Suppressor macrophage treated with lipopolysaccharide for 1 hour (primary cell): Measurements from ENCODE around the gene TLE1.
"Not testable (repeated sequence)": the region's sequence is repeated elsewhere in the genome, so short reads cannot be mapped to it uniquely, and the experiment has no call there.

Experiments used
- DNase-seq, 3 donors: peaks; one replicate each; pipeline ENCODE4 v3.0.0-alpha.2; 2020 to 2022

TLE1 gene

GRCh38 chr9:81689343-81690175 lies at the start of gene TLE1:
Gene TLE1 (minus strand): TSS chr9:81689547. CDS start chr9:81688240, 1,307 bp downstream.
- DNase-seq = peak; percentile 98 to 99 (median 99)

DNA sequence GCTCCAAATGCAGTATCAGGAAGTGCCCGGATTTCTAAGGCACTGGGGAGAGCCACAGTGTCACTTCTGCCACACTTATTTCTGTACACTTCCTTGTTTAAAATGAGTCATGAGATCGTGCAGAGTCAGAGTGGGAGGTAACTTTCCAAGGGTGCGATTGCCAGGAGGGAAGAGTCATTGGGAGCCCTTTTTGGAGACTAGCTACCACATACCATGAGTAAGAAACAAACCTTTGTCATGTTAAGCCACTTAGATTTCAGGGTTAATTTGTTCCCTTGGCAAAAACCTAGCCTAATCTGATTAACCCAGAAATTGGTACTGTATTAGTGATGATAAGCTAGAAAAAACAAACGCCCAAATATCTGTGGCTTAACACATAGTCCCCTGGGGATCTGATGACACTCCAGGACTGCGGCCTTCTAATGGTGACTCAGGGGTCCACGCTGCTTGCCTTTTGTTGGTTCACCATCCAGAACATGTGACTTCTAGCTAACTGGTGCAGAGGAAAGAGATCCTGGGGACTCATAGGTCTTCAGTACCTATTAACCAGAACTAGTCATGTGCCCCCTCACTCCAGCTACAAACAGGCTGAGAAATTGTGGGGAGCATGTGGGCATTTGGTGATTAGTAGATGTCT lies 48.6 kb upstream of the TLE1 start:
- peak; percentile 84 to 93 (median 92) for DNase-seq

- not testable (repeated sequence) for DNase-seq
Observed at GRCh38 chr9:81730498-81730897, 41.2 kb upstream of the TLE1 start.

DNA sequence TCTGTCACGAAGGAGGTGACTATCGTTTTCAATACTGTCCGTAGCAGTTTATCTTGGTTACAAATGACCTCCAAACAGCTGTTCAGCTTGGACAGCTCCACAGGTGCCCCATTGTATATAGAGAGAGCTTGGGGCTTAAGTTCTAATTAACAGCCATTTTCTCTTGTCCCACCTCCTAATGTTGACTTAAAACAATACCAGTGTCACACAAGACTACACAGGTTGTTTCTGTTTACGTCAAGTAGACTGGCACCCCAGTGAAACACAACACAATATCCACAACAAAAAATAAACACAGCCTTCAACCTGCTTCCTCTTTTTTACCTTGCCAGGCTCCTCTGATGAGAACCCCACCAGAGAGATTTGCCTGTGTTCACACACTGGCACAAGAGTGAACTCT lies 39.8 kb upstream of the TLE1 start:
- no peak for DNase-seq

GRCh38 chr9:81724242-81724889 lies 35.0 kb upstream of the TLE1 start:
- DNase-seq = no peak

DNA sequence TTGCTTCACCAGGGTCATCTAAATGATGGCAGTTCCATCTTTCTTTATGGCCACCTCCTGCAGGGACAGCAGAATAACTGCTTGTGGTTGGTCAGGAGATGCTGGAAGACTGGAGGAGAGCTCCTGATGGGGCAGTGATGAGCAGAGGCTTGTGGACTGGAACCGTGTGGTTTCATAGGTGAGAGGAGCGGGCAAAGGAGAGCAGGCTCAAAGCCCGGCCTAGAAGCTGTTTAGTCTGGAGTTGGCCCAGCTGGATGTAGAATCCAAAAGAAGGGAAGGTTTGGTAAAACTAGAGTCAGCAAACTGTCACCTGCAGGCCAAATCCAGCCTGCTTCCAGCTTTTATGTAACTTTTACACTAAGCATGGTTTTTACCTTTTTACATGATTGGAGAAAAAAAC lies 32.9 kb upstream of the TLE1 start:
- DNase-seq = no peak

DNA sequence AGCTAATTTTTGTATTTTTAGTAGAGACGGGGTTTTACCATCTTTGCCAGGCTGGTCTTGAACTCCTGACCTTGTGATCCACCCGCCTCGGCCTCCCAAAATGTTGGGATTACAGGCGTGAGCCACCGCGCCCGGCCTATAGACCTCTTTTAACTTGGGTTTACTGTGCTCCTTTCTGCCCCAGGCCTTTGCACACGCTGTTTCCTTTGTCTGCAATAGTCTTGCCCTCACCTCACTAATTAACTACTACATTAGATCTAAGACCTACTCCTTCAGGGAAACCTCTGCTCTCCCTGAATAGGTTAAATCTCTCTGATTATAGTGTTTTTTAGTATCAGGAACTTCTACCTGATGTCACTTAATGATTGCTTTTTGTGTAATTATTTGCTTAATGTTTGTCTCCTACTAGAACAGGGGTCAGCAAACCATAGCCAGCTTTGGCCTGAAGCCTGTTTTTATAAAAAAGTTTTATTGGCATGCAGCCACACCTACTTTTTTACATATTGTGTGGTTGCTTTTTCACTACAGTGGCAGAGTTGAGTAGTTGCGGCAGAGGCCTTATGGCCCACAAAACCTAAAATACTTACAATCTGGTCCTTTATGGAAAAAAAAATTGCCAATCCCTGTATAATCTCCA lies 31.2 kb upstream of the TLE1 start:
- DNase-seq = no peak

DNA sequence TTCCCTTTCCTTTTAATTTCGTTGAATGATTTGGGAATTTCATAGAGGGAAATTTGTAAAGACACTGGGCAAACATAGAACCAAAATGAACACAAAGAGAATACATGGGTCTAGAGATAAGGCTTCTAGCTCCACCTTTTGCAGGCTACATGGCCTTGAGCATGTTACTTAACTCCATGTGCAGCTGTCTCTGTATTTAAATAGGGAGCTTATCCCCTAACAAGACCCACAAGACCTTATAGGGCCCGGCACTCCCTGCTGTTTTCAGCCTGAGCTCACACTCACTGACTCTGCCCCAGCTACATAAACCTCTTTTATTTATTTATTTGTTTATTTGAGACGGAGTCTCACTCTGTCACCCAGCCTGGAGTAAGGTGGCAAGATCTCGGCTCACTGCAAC lies 30.6 kb upstream of the TLE1 start:
- no peak for DNase-seq

DNA sequence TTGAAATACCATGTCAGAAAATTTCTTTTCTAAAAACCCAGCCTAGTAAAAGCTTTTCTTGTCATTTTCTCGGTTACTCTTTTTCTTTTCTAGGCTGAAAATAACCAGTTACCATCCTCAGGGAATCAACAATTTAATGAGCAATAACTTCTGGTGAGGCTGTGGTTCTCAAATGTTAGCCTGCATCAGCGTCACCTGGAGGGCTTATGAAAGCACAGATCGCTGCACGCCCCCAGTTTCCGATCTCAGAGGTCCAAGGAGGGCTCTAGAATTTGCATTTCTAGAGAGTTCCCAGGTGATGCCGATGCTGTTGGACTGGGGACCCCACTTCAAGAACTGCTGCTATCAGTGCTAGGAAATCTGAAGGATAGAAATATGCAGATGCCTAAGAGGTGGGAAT lies 28.9 kb upstream of the TLE1 start:
- DNase-seq = no peak

GRCh38 chr9:81717747-81718077 lies 28.4 kb upstream of the TLE1 start:
- DNase-seq = no peak

GRCh38 chr9:81717061-81717746 lies 27.9 kb upstream of the TLE1 start:
- DNase-seq = no peak

- DNase-seq = no peak
Observed at GRCh38 chr9:81716409-81716808, 27.1 kb upstream of the TLE1 start.

GRCh38 chr9:81705578-81705977 lies 16.2 kb upstream of the TLE1 start:
- no peak for DNase-seq

DNA sequence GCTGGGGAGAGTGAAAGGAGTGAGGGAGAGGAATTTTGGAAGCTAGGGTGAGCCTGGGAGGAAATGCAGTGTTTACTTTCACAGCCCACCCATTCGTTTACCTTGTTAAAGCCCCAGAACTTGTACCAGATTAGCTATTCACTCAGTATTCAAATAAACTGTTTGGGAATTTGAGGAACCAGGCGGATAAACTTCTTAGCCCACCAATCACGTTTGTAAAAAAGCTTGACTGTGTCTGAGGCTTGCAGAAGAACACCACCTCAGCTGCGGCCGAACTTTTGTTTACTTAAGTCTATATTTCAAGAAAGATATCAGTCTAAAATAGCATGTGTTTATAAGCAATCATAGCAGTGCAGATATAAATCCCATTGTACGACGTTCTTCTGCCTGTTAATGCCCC lies 5.2 kb upstream of the TLE1 start:
- no peak for DNase-seq

DNA sequence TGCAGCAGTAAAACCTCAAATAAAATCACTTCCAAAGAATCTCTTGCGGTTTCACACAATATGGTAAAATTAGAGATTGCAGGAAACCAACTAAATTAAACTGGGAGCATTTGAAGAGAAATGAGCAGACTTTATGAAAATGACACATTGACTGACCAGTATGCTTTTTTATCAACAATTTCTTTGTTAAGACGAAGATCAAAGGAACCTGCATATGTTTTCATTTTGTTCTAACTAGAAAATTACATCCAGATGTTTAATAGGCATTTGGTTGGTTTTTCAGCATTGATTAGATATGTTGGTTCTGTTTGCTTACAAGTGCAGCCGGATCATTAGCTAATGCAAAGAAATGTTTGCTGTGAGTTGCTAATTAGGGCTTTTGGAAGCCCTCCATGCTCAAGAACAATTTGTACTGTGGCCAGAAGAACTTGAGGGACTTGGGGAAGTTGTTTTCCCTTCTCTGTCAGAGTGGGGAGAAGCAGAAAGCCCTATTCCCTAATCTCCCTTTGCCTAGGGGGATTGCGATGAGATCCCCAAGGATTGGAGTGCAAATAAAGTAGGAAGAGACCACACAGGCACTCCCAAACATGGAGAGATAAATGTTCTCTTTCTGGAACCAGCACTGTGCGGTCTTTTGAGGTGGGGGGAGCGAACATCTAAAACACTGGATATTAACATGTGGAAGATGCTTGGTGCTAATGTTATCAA lies 4.5 kb upstream of the TLE1 start:
- DNase-seq = no peak

DNA sequence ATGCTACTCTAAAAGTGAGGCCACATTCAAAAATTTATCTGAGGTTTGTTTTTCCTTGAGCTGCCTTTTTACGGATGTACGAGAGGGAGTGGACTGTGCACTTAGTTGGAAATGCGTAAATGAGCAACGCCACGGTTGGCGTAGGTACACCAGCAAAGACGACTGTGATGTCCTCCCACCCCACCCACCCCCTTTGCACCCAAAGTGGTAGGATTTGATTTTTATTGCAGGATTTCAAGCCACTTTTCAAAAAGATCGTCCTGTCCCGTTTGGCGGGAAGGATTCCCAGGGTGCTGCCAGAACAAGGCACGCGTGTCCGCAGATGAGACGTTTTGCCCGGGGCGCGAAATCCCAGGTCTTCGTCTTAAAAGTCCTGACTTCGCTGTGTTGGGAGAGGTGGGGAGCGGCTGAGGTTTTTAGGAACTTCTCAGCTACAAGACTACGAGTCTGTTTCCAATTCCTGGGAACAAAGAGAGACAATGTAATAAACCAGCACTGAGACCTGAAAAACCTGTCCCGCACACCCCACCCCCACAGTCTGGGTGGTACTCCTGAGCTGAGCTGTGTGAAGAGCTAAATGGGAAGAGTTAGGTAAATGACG lies 1.0 kb upstream of the TLE1 start:
- no peak for DNase-seq

DNA sequence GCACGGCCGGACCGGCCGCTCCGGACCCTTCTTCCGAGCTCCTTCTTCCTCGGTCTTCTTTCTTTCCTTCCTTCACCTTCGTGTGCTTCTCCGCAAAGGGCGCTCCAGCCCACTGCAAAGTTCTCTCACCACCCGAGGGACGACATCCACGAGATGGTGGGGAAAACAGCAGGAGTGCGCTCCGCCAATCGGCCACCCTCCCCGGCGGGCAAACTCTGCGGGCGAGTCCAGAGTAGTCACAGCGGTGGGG lies 329 bp downstream of the TLE1 start:
- DNase-seq = not testable (repeated sequence)

DNA sequence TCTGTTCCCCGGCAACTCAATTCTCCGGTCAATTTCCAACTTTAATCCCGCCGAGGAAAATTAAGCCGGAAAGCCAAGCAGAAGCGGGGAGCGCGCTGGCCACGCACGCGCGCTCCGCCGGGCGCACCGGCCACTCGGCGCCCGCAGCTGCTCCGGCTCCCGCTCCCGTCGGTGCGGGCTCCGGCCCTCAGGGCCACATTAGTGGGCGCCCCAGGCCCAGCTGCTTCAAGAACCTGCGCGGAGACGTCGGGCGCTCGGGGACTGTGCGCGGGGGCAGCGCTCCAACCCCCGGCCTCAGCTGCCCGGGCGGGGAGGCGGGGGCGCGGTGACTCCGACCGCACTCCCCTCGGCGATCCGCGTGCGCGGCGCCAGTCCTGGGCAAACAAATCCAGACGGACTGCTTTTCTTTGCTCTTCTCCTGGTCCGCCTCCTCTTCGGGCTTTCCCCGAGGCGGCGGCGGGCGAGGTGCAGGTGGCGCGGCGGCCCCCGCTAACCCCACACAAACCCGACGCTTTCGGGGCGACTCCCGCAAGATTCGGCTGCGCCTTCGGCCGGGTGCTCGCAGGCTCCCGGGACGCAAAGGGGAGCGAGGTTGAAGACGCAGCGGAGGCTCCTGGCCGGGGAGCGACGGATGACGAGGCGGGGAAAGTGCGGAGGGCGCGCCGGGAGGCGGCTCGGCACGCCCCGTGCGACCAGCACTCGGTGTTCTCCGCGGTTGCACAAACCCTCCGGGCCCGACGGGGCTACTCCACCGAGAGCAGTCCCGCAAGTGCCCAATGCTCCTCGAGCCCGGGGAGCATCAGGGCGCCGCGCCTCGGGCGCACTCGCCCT lies 870 bp downstream of the TLE1 start:
- DNase-seq = peak; percentile 83 to 91 (median 89)

DNA sequence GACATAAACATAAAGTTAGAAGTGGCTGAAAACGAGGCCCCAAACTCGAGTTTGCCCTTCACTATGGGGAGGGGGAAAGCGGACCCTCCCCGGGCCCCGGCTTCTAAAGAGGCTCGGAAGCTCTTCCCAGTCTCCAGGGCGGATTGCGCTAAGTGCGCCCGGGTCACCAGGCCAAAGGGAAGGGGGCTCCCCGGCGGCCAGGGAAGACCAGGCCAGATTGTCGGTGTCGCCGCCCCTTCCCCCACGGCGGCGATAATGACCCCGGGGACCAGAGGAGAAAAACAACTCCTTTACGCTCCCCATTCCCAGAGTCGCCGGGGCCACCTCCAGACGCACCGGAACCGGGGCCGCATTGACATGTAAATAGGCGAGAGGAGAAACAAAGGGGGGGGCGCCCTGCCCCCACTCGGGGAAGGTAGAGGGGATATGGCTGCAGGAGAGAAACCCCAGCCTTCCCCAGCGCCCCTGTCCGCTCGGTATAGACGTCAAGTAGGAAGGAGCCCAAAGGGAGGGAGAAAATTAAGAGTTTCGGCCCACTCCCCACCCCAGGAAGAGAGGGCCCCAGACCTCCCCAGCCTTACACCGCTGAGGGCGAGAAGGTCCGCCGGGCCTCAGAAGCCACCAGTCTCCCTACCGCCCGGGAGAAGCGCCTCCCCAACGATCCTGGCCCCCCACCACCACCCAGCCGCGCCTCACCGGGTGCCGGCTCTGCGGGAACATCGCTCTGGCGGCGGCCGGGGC lies 1.7 kb downstream of the TLE1 start:
- peak in 1 of 3 donors; percentile 25 for DNase-seq
